ENCODE results near the gene DHRSX.

GRCh38 chrX:2426289-2426882 lies 74.4 kb downstream of the DHRSX start:
- TF ChIP-seq PHB2 (IDR thresholded peaks at IDR 0.05; ENCODE audit: low read depth) (no peak), SPI1 (IDR thresholded peaks at IDR 0.05; ENCODE audit: borderline replicate concordance, low read depth, low read length) (no peak), GABPB1 (CRISPR knock-in tag; IDR thresholded peaks at IDR 0.05) (no peak), ZNF253 (CRISPR knock-in tag; conservative IDR thresholded peaks at IDR 0.05) (no peak), SIRT6 (IDR thresholded peaks at IDR 0.05; ENCODE audit: low read depth, low read length) (no peak), MEF2A (IDR thresholded peaks at IDR 0.05; ENCODE audit: control insufficient read depth, low read depth, low read length) (no peak), POLR2AphosphoS5 (IDR thresholded peaks at IDR 0.05; ENCODE audit: control insufficient read depth, insufficient read depth, low read depth, low read length) (no peak), ZFP36 (IDR thresholded peaks at IDR 0.05; ENCODE audit: low read depth, low read length, partially characterized antibody) (no peak), FOXM1 (IDR thresholded peaks at IDR 0.05; ENCODE audit: low read depth) (no peak), FOXM1 (CRISPR knock-in tag; IDR thresholded peaks at IDR 0.05; ENCODE audit: low read depth) (no peak), ZNF146 (CRISPR knock-in tag; IDR thresholded peaks at IDR 0.05; ENCODE audit: unreplicated experiment) (no peak), YY1 (IDR thresholded peaks at IDR 0.05; ENCODE audit: borderline replicate concordance in 1 of 3, control insufficient read depth in 1 of 3, extremely low read depth in 1 of 3, insufficient read depth in 3 of 3, insufficient read length in 1 of 3, insufficient replicate concordance in 2 of 3, low read depth in 1 of 3, low read length in 2 of 3) (no peak)
- TF ChIP-seq, protein P1, sequence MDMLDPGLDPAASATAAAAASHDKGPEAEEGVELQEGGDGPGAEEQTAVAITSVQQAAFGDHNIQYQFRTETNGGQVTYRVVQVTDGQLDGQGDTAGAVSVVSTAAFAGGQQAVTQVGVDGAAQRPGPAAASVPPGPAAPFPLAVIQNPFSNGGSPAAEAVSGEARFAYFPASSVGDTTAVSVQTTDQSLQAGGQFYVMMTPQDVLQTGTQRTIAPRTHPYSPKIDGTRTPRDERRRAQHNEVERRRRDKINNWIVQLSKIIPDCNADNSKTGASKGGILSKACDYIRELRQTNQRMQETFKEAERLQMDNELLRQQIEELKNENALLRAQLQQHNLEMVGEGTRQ (CRISPR knock-in tag; IDR thresholded peaks at IDR 0.05), result no peak
- TF ChIP-seq, protein P2, sequence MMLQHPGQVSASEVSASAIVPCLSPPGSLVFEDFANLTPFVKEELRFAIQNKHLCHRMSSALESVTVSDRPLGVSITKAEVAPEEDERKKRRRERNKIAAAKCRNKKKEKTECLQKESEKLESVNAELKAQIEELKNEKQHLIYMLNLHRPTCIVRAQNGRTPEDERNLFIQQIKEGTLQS (IDR thresholded peaks at IDR 0.05), result no peak
- TF ChIP-seq, protein P2 (CRISPR knock-in tag; conservative IDR thresholded peaks at IDR 0.05), result no peak
